ENCODE measurements around the gene TMEM61.

Gene TMEM61

DNA sequence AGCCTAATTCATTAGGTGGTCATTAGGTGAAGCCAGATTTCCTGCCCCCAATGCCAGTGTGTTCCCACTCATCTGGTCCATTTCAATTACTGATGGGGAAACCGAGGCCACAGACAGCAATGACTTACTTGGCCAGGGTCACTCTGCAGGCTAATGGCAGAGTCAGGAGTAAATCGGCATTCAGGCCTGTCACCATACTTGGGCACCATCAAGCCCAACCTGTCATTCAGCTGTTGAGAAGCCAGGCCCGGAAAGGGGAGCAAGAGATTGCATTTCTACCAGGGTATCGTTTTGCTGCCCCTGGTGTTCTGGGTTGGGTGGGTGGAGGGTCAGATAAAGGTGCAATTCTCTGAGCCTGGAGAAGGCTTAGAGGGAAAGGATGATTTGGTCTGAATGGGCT is 8.0 kb upstream of the TMEM61 start:
- Histone ChIP-seq H3K27me3 (replicated peaks; ENCODE audit: insufficient read depth, low read length) (no peaks in the 10 kb centered on the region), H3F3A (ENCODE audit: insufficient read depth, low read length) (no peaks in the 10 kb centered on the region), H3K9me2 (replicated peaks; ENCODE audit: insufficient read depth, low read length) (no peaks in the 10 kb centered on the region), H3K27ac (ENCODE audit: low read length) (no peak overlapping the region), H3K4me1 (ENCODE audit: low read length) (no peaks in the 10 kb centered on the region), H3K9ac (ENCODE audit: low read length) (no peak overlapping the region), H3K4me2 (ENCODE audit: low read depth, low read length) (no peak overlapping the region), H3K36me3 (replicated peaks; ENCODE audit: insufficient read depth, low read length) (no peaks in the 10 kb centered on the region), H2AFZ (ENCODE audit: low read length) (no peak overlapping the region), H3K9me3 (replicated peaks; ENCODE audit: insufficient read depth, low read length) (no peaks in the 10 kb centered on the region), H3K79me2 (ENCODE audit: low read length) (no peaks in the 10 kb centered on the region), H3K4me3 (ENCODE audit: low read length) (no peak overlapping the region), H4K20me1 (ENCODE audit: insufficient read depth, low read length) (no peaks in the 10 kb centered on the region)
- TF ChIP-seq EZH2phosphoT487 (IDR thresholded peaks at IDR 0.05; ENCODE audit: low read length) (no peak), EZH2 (optimal IDR thresholded peaks at IDR 0.05; ENCODE audit: low read depth, low read length) (no peak)
- TF ChIP-seq, protein P1, sequence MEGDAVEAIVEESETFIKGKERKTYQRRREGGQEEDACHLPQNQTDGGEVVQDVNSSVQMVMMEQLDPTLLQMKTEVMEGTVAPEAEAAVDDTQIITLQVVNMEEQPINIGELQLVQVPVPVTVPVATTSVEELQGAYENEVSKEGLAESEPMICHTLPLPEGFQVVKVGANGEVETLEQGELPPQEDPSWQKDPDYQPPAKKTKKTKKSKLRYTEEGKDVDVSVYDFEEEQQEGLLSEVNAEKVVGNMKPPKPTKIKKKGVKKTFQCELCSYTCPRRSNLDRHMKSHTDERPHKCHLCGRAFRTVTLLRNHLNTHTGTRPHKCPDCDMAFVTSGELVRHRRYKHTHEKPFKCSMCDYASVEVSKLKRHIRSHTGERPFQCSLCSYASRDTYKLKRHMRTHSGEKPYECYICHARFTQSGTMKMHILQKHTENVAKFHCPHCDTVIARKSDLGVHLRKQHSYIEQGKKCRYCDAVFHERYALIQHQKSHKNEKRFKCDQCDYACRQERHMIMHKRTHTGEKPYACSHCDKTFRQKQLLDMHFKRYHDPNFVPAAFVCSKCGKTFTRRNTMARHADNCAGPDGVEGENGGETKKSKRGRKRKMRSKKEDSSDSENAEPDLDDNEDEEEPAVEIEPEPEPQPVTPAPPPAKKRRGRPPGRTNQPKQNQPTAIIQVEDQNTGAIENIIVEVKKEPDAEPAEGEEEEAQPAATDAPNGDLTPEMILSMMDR (IDR thresholded peaks at IDR 0.05; ENCODE audit: low read length): no peak
- no peak for DNase-seq

DNA sequence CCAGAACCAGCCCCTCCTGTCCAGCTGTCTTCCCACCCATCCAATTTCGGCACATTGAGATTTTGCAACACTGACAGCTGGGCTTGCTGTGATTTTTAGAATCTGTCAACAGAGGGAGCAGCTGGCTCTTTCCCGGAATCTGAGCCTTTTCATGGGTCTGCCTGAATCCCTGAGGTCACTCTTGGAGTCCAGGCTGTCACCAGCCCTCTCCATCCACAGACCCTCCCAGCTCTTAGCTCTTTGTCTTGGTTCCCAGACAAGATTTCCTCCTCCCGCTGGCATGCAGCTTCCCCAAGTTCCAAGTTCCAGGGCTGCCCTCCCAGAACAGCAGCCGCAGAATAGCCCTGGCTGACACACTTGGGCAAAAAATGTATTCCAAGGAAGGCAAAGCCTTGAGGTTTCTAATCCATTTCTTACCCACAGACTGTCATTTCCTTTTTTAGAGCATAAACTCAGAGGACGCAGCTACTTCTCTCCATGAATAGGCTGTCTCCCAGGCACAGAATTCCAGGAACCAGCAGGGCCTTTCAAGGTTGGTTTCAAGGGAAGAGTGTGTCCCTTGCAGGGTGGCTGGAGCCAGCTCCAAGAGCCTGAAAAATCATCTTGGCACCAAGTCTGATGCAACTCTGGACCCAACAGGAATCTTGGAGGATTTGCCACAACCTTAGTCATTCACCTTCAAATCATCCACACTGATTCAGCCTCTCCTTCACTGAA is 7.1 kb upstream of the TMEM61 start:
- no peaks in the 10 kb centered on the region for H3K27me3 ChIP-seq (replicated peaks; ENCODE audit: insufficient read depth, low read length)
- no peaks in the 10 kb centered on the region for H3K79me2 ChIP-seq (ENCODE audit: low read length)
- no peak overlapping the region for H2AFZ ChIP-seq (ENCODE audit: low read length)

DNA sequence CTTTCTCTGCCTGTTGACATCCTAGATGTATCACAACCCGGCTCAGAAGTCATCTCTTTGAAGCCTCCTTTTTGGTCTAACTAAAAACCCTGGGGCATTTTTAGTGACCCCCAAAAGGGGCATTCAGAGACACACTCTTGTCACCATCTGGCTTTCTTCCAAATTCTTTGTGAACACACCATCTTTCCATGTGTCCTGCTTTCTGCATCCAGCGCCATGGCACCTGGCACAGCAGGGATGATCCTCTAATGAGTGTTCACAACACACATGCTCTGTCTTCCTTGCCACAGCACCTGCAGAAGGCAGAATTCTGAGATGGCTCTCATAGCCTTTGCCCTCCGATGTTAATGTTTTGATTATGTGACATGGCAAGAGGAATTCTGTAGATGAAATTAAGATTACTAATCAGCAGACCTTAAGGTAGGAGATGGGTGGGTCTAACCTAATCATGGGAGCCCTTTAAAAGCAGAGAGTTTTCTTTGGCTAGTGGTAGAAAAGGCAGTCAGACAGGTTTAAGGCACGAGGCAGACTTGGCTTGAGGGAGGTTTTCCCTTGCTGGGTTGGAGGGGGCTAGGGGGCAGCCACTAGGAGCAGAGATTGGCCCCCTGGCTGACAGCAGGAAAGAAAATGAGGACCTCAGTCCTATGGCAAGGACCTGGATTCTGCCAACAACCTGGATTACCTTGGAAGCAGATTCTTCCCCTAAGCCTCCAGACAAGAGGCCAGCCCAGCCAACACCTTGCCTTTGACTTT is 4.9 kb upstream of the TMEM61 start:
- Histone ChIP-seq H3K27ac (ENCODE audit: low read length) (no peak overlapping the region), H3K4me2 (ENCODE audit: low read depth, low read length) (no peak overlapping the region), H3K9me3 (replicated peaks; ENCODE audit: insufficient read depth, low read length) (no peaks in the 10 kb centered on the region), H3K4me1 (ENCODE audit: low read length) (no peaks in the 10 kb centered on the region), H3K27me3 (replicated peaks; ENCODE audit: insufficient read depth, low read length) (no peaks in the 10 kb centered on the region), H3K4me3 (ENCODE audit: low read length) (no peak overlapping the region), H3K9ac (ENCODE audit: low read length) (no peak overlapping the region), H3F3A (ENCODE audit: insufficient read depth, low read length) (no peaks in the 10 kb centered on the region), H2AFZ (ENCODE audit: low read length) (no peak overlapping the region), H4K20me1 (ENCODE audit: insufficient read depth, low read length) (no peaks in the 10 kb centered on the region), H3K79me2 (ENCODE audit: low read length) (no peaks in the 10 kb centered on the region), H3K9me2 (replicated peaks; ENCODE audit: insufficient read depth, low read length) (no peaks in the 10 kb centered on the region), H3K36me3 (replicated peaks; ENCODE audit: insufficient read depth, low read length) (no peaks in the 10 kb centered on the region)
- TF ChIP-seq EZH2 (optimal IDR thresholded peaks at IDR 0.05; ENCODE audit: low read depth, low read length): no peak
- TF ChIP-seq EZH2phosphoT487 (IDR thresholded peaks at IDR 0.05; ENCODE audit: low read length): no peak
- TF ChIP-seq, protein P1 (IDR thresholded peaks at IDR 0.05; ENCODE audit: low read length): no peak
- no peak for DNase-seq

More for the DNA sequence above, 7.1 kb upstream of the TMEM61 start:
- H3K4me2 ChIP-seq (ENCODE audit: low read depth, low read length): no peak overlapping the region
- no peak for DNase-seq
- no peak for TF ChIP-seq EZH2phosphoT487 (IDR thresholded peaks at IDR 0.05; ENCODE audit: low read length)
- TF ChIP-seq EZH2 (optimal IDR thresholded peaks at IDR 0.05; ENCODE audit: low read depth, low read length): no peak
- TF ChIP-seq, protein P1 (IDR thresholded peaks at IDR 0.05; ENCODE audit: low read length): no peak
- H4K20me1 ChIP-seq (ENCODE audit: insufficient read depth, low read length): no peaks in the 10 kb centered on the region
- no peak overlapping the region for H3K27ac ChIP-seq (ENCODE audit: low read length)
- H3K9ac ChIP-seq (ENCODE audit: low read length): no peak overlapping the region
- no peaks in the 10 kb centered on the region for H3K4me1 ChIP-seq (ENCODE audit: low read length)
- H3K36me3 ChIP-seq (replicated peaks; ENCODE audit: insufficient read depth, low read length): no peaks in the 10 kb centered on the region
- no peaks in the 10 kb centered on the region for H3K9me2 ChIP-seq (replicated peaks; ENCODE audit: insufficient read depth, low read length)
- no peaks in the 10 kb centered on the region for H3F3A ChIP-seq (ENCODE audit: insufficient read depth, low read length)
- no peak overlapping the region for H3K4me3 ChIP-seq (ENCODE audit: low read length)
- H3K9me3 ChIP-seq (replicated peaks; ENCODE audit: insufficient read depth, low read length): no peaks in the 10 kb centered on the region
